Measurements from ENCODE around the gene TMOD4. TPM values are rescaled to one million over a fixed set of nuclear protein-coding genes. Genes with fewer than 3 reads are reported as not detected.

TMOD4 gene
- total and polyA plus RNA-seq, 9 of the 15 experiments (the other 6 are each of a cell fraction or from before 2014, with no cell fraction given): 0.18 to 1.8 (median 1.1) TPM; not detected in 1

DNA sequence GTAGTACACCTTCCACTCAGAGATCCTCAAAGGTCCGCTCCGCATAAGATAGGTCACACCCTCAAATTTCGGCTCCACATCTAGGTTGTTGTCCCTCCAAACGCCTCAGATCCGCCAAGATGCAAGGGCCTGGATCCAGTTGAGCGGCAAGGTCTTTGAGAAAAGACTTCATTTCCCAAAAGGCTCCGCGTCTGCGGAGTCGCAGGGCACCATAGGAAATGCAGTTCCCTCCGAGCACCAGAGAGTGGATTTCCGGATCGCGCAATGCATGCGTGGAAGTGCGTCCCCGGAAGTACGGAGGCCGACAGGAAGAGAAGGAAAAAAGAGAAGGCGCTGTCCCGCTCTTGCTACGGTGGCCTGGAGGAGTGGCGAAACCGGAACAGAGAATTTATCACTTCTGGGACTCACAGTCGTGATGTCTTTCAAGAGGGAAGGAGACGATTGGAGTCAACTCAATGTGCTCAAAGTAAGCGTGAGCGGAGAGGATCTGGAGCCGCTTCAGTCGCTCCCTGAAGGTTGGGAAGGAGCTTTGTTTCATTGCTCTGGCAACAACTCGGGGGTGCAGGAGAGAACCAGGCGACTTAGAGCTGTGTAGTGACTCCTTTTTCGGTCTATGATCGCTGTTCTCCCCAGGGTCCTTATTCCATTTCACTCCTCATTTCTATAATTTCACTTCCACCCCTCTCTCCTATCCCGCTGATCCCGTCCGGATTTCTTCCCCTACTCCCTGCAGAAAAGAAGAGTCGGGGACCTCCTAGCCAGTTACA is 9.9 kb downstream of the TMOD4 start, which contains the start of the genes LYSMD1 and SCNM1 (continued):
- peak; percentile 23; the same call in 1 of the 2 replicates for TF ChIP-seq LEF1 (IDR thresholded peaks at IDR 0.05)
- TF ChIP-seq PTTG1 (tag; IDR thresholded peaks at IDR 0.05; ENCODE audit: low read depth): 0 out of 2 replicates have a peak, but pooled peaks have one; percentile 7
- TF ChIP-seq, protein P1, sequence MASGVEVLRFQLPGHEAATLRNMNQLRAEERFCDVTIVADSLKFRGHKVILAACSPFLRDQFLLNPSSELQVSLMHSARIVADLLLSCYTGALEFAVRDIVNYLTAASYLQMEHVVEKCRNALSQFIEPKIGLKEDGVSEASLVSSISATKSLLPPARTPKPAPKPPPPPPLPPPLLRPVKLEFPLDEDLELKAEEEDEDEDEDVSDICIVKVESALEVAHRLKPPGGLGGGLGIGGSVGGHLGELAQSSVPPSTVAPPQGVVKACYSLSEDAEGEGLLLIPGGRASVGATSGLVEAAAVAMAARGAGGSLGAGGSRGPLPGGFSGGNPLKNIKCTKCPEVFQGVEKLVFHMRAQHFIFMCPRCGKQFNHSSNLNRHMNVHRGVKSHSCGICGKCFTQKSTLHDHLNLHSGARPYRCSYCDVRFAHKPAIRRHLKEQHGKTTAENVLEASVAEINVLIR (CRISPR knock-in tag; IDR thresholded peaks at IDR 0.05): peak; percentile 70; the same call in 1 of the 2 replicates
- peak in 1 of 2 experiments; percentile 92; a peak in 2 of 4 replicates for TF ChIP-seq KDM4B (IDR thresholded peaks at IDR 0.05; ENCODE audit: borderline replicate concordance in 2 of 2, low read depth in 1 of 2)
- TF ChIP-seq ZHX1 (conservative IDR thresholded peaks at IDR 0.05; ENCODE audit: low read length): no peak
- TF ChIP-seq, protein P2, sequence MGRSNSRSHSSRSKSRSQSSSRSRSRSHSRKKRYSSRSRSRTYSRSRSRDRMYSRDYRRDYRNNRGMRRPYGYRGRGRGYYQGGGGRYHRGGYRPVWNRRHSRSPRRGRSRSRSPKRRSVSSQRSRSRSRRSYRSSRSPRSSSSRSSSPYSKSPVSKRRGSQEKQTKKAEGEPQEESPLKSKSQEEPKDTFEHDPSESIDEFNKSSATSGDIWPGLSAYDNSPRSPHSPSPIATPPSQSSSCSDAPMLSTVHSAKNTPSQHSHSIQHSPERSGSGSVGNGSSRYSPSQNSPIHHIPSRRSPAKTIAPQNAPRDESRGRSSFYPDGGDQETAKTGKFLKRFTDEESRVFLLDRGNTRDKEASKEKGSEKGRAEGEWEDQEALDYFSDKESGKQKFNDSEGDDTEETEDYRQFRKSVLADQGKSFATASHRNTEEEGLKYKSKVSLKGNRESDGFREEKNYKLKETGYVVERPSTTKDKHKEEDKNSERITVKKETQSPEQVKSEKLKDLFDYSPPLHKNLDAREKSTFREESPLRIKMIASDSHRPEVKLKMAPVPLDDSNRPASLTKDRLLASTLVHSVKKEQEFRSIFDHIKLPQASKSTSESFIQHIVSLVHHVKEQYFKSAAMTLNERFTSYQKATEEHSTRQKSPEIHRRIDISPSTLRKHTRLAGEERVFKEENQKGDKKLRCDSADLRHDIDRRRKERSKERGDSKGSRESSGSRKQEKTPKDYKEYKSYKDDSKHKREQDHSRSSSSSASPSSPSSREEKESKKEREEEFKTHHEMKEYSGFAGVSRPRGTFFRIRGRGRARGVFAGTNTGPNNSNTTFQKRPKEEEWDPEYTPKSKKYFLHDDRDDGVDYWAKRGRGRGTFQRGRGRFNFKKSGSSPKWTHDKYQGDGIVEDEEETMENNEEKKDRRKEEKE (IDR thresholded peaks at IDR 0.05; ENCODE audit: borderline replicate concordance in 1 of 2, control insufficient read depth in 1 of 2, low read depth in 2 of 2, low read length in 1 of 2): peak in 1 of 2 experiments; percentile 93; a peak in 2 of 4 replicates
- TF ChIP-seq IRF9 (tag; IDR thresholded peaks at IDR 0.05): no peak
- TF ChIP-seq MYNN (IDR thresholded peaks at IDR 0.05): 0 out of 2 replicates have a peak, but pooled peaks have one; percentile 62
- TF ChIP-seq MYNN (CRISPR knock-in tag; IDR thresholded peaks at IDR 0.05): no peak
- peak; percentile 99 for TF ChIP-seq ZNF143 (CRISPR knock-in tag; IDR thresholded peaks at IDR 0.05)
- TF ChIP-seq TCF7L2 (IDR thresholded peaks at IDR 0.05; ENCODE audit: low read depth, low read length): peak; percentile 68; the same call in 1 of the 2 replicates
- TF ChIP-seq TOE1 (IDR thresholded peaks at IDR 0.05; ENCODE audit: borderline replicate concordance): peak; percentile 87
- TF ChIP-seq TOE1 (CRISPR knock-in tag; IDR thresholded peaks at IDR 0.05; ENCODE audit: borderline replicate concordance, low read depth): no peak
- peak; percentile 53; the same call in 1 of the 2 replicates for TF ChIP-seq BCL6 (CRISPR knock-in tag; IDR thresholded peaks at IDR 0.05)
- TF ChIP-seq NR4A1 (CRISPR knock-in tag; IDR thresholded peaks at IDR 0.05): no peak
- peak; percentile 58; the same call in 1 of the 2 replicates for TF ChIP-seq NR4A1 (tag; IDR thresholded peaks at IDR 0.05)
- no peak for TF ChIP-seq ATF1 (CRISPR knock-in tag; IDR thresholded peaks at IDR 0.05)
- TF ChIP-seq ATF1 (tag; IDR thresholded peaks at IDR 0.05): peak; percentile 89
- peak; percentile 43; the same call in 1 of the 2 replicates for TF ChIP-seq POLR2G (IDR thresholded peaks at IDR 0.05; ENCODE audit: low read depth, low read length)
